HT-29 (cell line): Measurements from ENCODE around the gene MYO9A. TPM values are rescaled to one million over a fixed set of nuclear protein-coding genes. Genes with fewer than 3 reads are reported as not detected.
"Not testable (repeated sequence)": the region's sequence is repeated elsewhere in the genome, so short reads cannot be mapped to it uniquely, and the experiment has no call there.

ENCODE experiments used
- DNase-seq: peaks from one replicate; pipeline ENCODE4 v3.0.0-alpha.2; 2015; ENCODE audit warnings: low spot score
- total RNA-seq: library from RNA; depleted of rRNA; stranded (reverse); fragments of >200 nt; shearing (Covaris generic); gene quantifications from 2 replicates; pipeline ENCODE4 v1.2.3, GENCODE V29; 2014

Gene MYO9A
- total RNA-seq, 1 experiment from 2014 or later = 7.2 TPM

GRCh38 chr15:72086920-72087648, 30.9 kb downstream of the MYO9A start:
- no peak for DNase-seq

GRCh38 chr15:72086010-72086697, 31.8 kb downstream of the MYO9A start:
- DNase-seq = peak; percentile 50

GRCh38 chr15:72082176-72082575, 35.8 kb downstream of the MYO9A start:
- DNase-seq = no peak

GRCh38 chr15:72078887-72079286, 39.1 kb downstream of the MYO9A start:
- no peak for DNase-seq

- no peak for DNase-seq
Measured at GRCh38 chr15:72077950-72078349, 40.0 kb downstream of the MYO9A start.

- no peak for DNase-seq
Measured at GRCh38 chr15:72074335-72075060, 43.5 kb downstream of the MYO9A start.

GRCh38 chr15:72071448-72071825, 46.5 kb downstream of the MYO9A start:
- DNase-seq = not testable (repeated sequence)

GRCh38 chr15:72070817-72071447, 47.0 kb downstream of the MYO9A start:
- no peak for DNase-seq

GRCh38 chr15:72068856-72069255, 49.1 kb downstream of the MYO9A start:
- DNase-seq = no peak

- no peak for DNase-seq
Measured at GRCh38 chr15:72065801-72066200, 52.1 kb downstream of the MYO9A start.

GRCh38 chr15:72063186-72063585, 54.8 kb downstream of the MYO9A start:
- no peak for DNase-seq

- no peak for DNase-seq
Measured at GRCh38 chr15:72062319-72062718, 55.6 kb downstream of the MYO9A start.

GRCh38 chr15:72060687-72061250, 57.2 kb downstream of the MYO9A start:
- DNase-seq = no peak

- DNase-seq = no peak
Measured at GRCh38 chr15:72058585-72058984, 59.4 kb downstream of the MYO9A start.

- DNase-seq = no peak
Measured at GRCh38 chr15:72057548-72058091, 60.3 kb downstream of the MYO9A start.

- DNase-seq = not testable (repeated sequence)
Measured at GRCh38 chr15:72056217-72056616, 61.7 kb downstream of the MYO9A start.

- not testable (repeated sequence) for DNase-seq
Measured at GRCh38 chr15:72053297-72053696, 64.7 kb downstream of the MYO9A start.

GRCh38 chr15:72050700-72051099, 67.2 kb downstream of the MYO9A start:
- DNase-seq = no peak

GRCh38 chr15:72047020-72047419, 70.9 kb downstream of the MYO9A start:
- DNase-seq = no peak

- DNase-seq = no peak
Measured at GRCh38 chr15:72044956-72045355, 73.0 kb downstream of the MYO9A start.

GRCh38 chr15:72042865-72043264, 75.1 kb downstream of the MYO9A start:
- no peak for DNase-seq
